Ovary (tissue), 9 donors: ENCODE data around the gene TRAPPC2L. TPM values are rescaled to one million over a fixed set of nuclear protein-coding genes. Genes with fewer than 3 reads are reported as not detected.

Experiments used
- DNase-seq, 5 donors: peaks; one replicate each; pipeline ENCODE4 v3.0.0-alpha.2; 2019 to 2020
- H3K27ac ChIP-seq, 2 donors: fragments of 200-600 bp; one replicate each; pipeline versions ENCODE4 v1.5.1 to v1.8.0; 2019 to 2022
- H3K27me3 ChIP-seq: fragments of 200-600 bp; one replicate; pipeline ENCODE4 v1.8.0; 2022
- H3K36me3 ChIP-seq: fragments of 200-600 bp; sonication (generic); one replicate; pipeline ENCODE4 v1.5.1; 2019
- H3K4me1 ChIP-seq: one replicate; pipeline ENCODE4 v1.8.1; 2013; ENCODE audit warnings: mild to moderate bottlenecking, moderate library complexity; ENCODE audit not compliant: insufficient read depth
- H3K4me3 ChIP-seq: fragments of 200-600 bp; sonication (generic); one replicate; pipeline ENCODE4 v1.5.1; 2017
- H3K9me3 ChIP-seq, 2 donors: fragments of 200-600 bp in 1 of 2; sonication (generic) in 1 of 2; one replicate each; pipeline versions ENCODE4 v1.5.1 to v1.8.1; 2013 to 2019; ENCODE audit warnings: mild to moderate bottlenecking in 1 of 2, moderate library complexity in 1 of 2
- CTCF ChIP-seq, 3 donors: fragments of 450-650 bp in 2 of 3; fragments of 200-600 bp in 1 of 3; IDR thresholded peaks; one replicate each; pipeline versions ENCODE4 v1.5.1 to v1.8.0; 2016 to 2022; ENCODE audit warnings: antibody characterized with exemption in 3 of 3, mild to moderate bottlenecking in 1 of 3
- EP300 ChIP-seq: sonication (generic); formaldehyde crosslinking; IDR thresholded peaks from one replicate; pipeline ENCODE4 v1.6.1; 2017; ENCODE audit warnings: antibody characterized with exemption
- POLR2A ChIP-seq: fragments of 450-650 bp; IDR thresholded peaks from one replicate; pipeline ENCODE4 v1.6.1; 2017; ENCODE audit warnings: antibody characterized with exemption, mild to moderate bottlenecking, moderate library complexity
- WGBS, 3 donors: extraction: QIAGEN DNeasy Blood & Tissue Kit in 1 of 3; methylation state at CpG; one replicate each; pipeline versions ENCODE4 v1.1.5 to v1.1.7; 2013 to 2017; 5-methylcytosine and 5-hydroxymethylcytosine counted together
- intact Hi-C, 4 donors: fragments of 100-400 bp; cut with DNase I; formaldehyde crosslinking; loops; one replicate each; pipeline versions ENCODE4 v1.11.0 to v1.15.1; 2022 to 2023
- polyA plus RNA-seq, 2 donors: library from polyadenylated mRNA; stranded (reverse); fragments of 200-250 nt in 1 of 2; fragments of 350-450 nt in 1 of 2; fragmentation: Illumina TruSeq in 1 of 2; extraction: RNeasy Lipid Tissue Mini Kit (QIAGEN cat#74804) in 1 of 2; gene quantifications; one replicate each; pipeline ENCODE4 v1.2.3, GENCODE V29; 2013 to 2014
- total RNA-seq, 7 donors: library from RNA; depleted of rRNA in 2 of 7; stranded (reverse); fragments of >200 nt in 2 of 7; fragmentation: NEBNext Ultra II Directional in 3 of 7; extraction: Animal tissue kit (Norgen Biotek cat#: 25700) in 3 of 7; gene quantifications; one replicate each; pipeline versions ENCODE4 v1.1.0 to v1.2.4, GENCODE V29; 2016 to 2023
- donor health status: DM: no; HTN: no; CAD: no; lungs with moderate emphysema.
- donor health status: DM: no; HTN: no; CAD: no.
- donor health status: Bipolar disorder and iron deficiency.
- donor health status: DM: yes; HTN: yes; CAD: no.
- donor health status: DM: no; HTN: no; CAD: no.
- donor health status: DM: yes; HTN: yes; CAD: no.

Gene TRAPPC2L
- total and polyA plus RNA-seq, 9 donors: 37.2 to 101 (median 58.6) TPM

GRCh38 chr16:88908307-88908706, 51.4 kb downstream of the TRAPPC2L start:
- Histone ChIP-seq H3K27me3 (no peaks in the 10 kb centered on the region), H3K4me3 (no peak overlapping the region), H3K9me3 (no peaks in the 10 kb centered on the region), H3K36me3 (no peaks in the 10 kb centered on the region), H3K27ac (no peak overlapping the region), H3K4me1 (no peaks in the 10 kb centered on the region)
- TF ChIP-seq POLR2A (no peak), EP300 (no peak), CTCF (IDR thresholded peaks at IDR 0.05) (no peak)
- 79 to 80% (median 80%) methylated on average over 17 of the region's 17 CpGs for WGBS, 3 donors
- DNase-seq: no peak
- intact Hi-C loops: no loop called here

- Histone ChIP-seq H3K36me3 (no peaks in the 10 kb centered on the region), H3K4me3 (no peak overlapping the region), H3K4me1 (no peaks in the 10 kb centered on the region), H3K9me3 (no peaks in the 10 kb centered on the region), H3K27ac (no peak overlapping the region), H3K27me3 (no peaks in the 10 kb centered on the region)
- intact Hi-C loops: no loop called here
- WGBS, 3 donors: 53 to 57% (median 54%) methylated on average over 43 to 44 of the region's 44 CpGs
- no peak for TF ChIP-seq POLR2A
- no peak for TF ChIP-seq CTCF (IDR thresholded peaks at IDR 0.05)
- no peak for TF ChIP-seq EP300
- DNase-seq: no peak
Measured at GRCh38 chr16:88909431-88910210, 52.7 kb downstream of the TRAPPC2L start.

GRCh38 chr16:88910284-88911135, 53.6 kb downstream of the TRAPPC2L start:
- 57 to 60% (median 57%) methylated on average over 23 to 26 of the region's 26 CpGs for WGBS, 3 donors
- no peaks in the 10 kb centered on the region for H3K9me3 ChIP-seq
- DNase-seq: no peak
- no peaks in the 10 kb centered on the region for H3K4me1 ChIP-seq
- no peak overlapping the region for H3K4me3 ChIP-seq
- TF ChIP-seq CTCF (IDR thresholded peaks at IDR 0.05) (no peak), EP300 (no peak), POLR2A (no peak)
- H3K27ac ChIP-seq: no peak overlapping the region
- intact Hi-C loops: no loop called here
- no peaks in the 10 kb centered on the region for H3K27me3 ChIP-seq
- no peaks in the 10 kb centered on the region for H3K36me3 ChIP-seq

GRCh38 chr16:88911136-88911945, 54.4 kb downstream of the TRAPPC2L start:
- no peaks in the 10 kb centered on the region for H3K9me3 ChIP-seq
- 59 to 71% (median 65%) methylated on average over 36 of the region's 36 CpGs for WGBS, 3 donors
- no peak overlapping the region for H3K27ac ChIP-seq
- no peaks in the 10 kb centered on the region for H3K36me3 ChIP-seq
- no peak for DNase-seq
- intact Hi-C loops: no loop called here
- no peak overlapping the region for H3K4me3 ChIP-seq
- H3K4me1 ChIP-seq: no peaks in the 10 kb centered on the region
- no peaks in the 10 kb centered on the region for H3K27me3 ChIP-seq
- no peak for TF ChIP-seq CTCF (IDR thresholded peaks at IDR 0.05)
- no peak for TF ChIP-seq EP300
